Liver (tissue), 9 donors: ENCODE measurements around the gene FAM217A. TPM values are rescaled to one million over a fixed set of nuclear protein-coding genes. Genes with fewer than 3 reads are reported as not detected.

Source experiments
- DNase-seq: peaks from one replicate; pipeline ENCODE4 v3.0.0-alpha.2; 2017; ENCODE audit warnings: low spot score
- H3K27ac ChIP-seq, 2 donors: one replicate each; pipeline ENCODE4 v1.7.0; 2013; ENCODE audit warnings: inconsistent platforms in 2 of 2, low read length in 2 of 2, control low read depth in 1 of 2, low read depth in 1 of 2, mild to moderate bottlenecking in 1 of 2
- H3K27me3 ChIP-seq, 4 donors: one replicate each; pipeline versions ENCODE4 v1.6.1 to v1.7.0; 2013; ENCODE audit warnings: low read length in 3 of 4, inconsistent platforms in 1 of 4, mild to moderate bottlenecking in 1 of 4, moderate library complexity in 1 of 4; ENCODE audit not compliant: control insufficient read depth in 4 of 4, insufficient read depth in 4 of 4
- H3K36me3 ChIP-seq, 4 donors: one replicate each; pipeline versions ENCODE4 v1.6.1 to v1.7.0; 2013; ENCODE audit warnings: low read length in 3 of 4, mild to moderate bottlenecking in 3 of 4, low read depth in 1 of 4, moderate library complexity in 1 of 4; ENCODE audit not compliant: control insufficient read depth in 4 of 4, insufficient read depth in 3 of 4
- H3K4me1 ChIP-seq, 4 donors: one replicate each; pipeline versions ENCODE4 v1.6.1 to v1.7.0; 2013; ENCODE audit warnings: low read length in 3 of 4, mild to moderate bottlenecking in 3 of 4, moderate library complexity in 1 of 4; ENCODE audit not compliant: control insufficient read depth in 4 of 4, insufficient read depth in 4 of 4
- H3K4me3 ChIP-seq, 3 donors: one replicate each; pipeline versions ENCODE4 v1.6.1 to v1.7.0; 2013; ENCODE audit warnings: low read length in 3 of 3, control low read depth in 1 of 3, low read depth in 1 of 3, mild to moderate bottlenecking in 1 of 3
- H3K9ac ChIP-seq, 2 donors: one replicate each; pipeline ENCODE4 v1.7.0; 2013; ENCODE audit warnings: low read length in 2 of 2, mild to moderate bottlenecking in 2 of 2, moderate library complexity in 2 of 2, control low read depth in 1 of 2, low read depth in 1 of 2
- H3K9me3 ChIP-seq, 4 donors: one replicate each; pipeline versions ENCODE4 v1.6.1 to v1.7.0; 2013; ENCODE audit warnings: low read length in 3 of 4; ENCODE audit not compliant: control insufficient read depth in 4 of 4
- ATF3 ChIP-seq: IDR thresholded peaks from 2 replicates; pipeline ENCODE4 v1.6.1; 2016; ENCODE audit warnings: antibody characterized with exemption
- EGR1 ChIP-seq, 2 donors: IDR thresholded peaks; 2 replicates each; pipeline ENCODE4 v1.6.1; 2016 to 2018; ENCODE audit warnings: antibody characterized with exemption in 2 of 2, low read depth in 2 of 2
- FOXA1 ChIP-seq: IDR thresholded peaks from 2 replicates; pipeline ENCODE4 v1.6.1; 2016; ENCODE audit warnings: antibody characterized with exemption
- GABPA ChIP-seq, 2 donors: IDR thresholded peaks in 1 of 2; conservative IDR thresholded peaks in 1 of 2; 2 replicates each; pipeline ENCODE4 v1.6.1; 2016; ENCODE audit warnings: antibody characterized with exemption in 2 of 2, mild to moderate bottlenecking in 1 of 2, moderate library complexity in 1 of 2
- HNF4A ChIP-seq, 2 donors: conservative IDR thresholded peaks; 2 replicates each; pipeline ENCODE4 v1.6.1; 2016; ENCODE audit warnings: antibody characterized with exemption in 2 of 2, mild to moderate bottlenecking in 2 of 2
- HNF4G ChIP-seq: IDR thresholded peaks from 2 replicates; pipeline ENCODE4 v1.6.1; 2016; ENCODE audit warnings: antibody characterized with exemption
- JUND ChIP-seq, 2 donors: IDR thresholded peaks; 2 replicates each; pipeline ENCODE4 v1.6.1; 2016; ENCODE audit warnings: antibody characterized with exemption in 2 of 2
- NR2F2 ChIP-seq: IDR thresholded peaks from 2 replicates; pipeline ENCODE4 v1.6.1; 2016; ENCODE audit warnings: antibody characterized with exemption
- RAD21 ChIP-seq, 2 donors: IDR thresholded peaks; 2 replicates each; pipeline ENCODE4 v1.6.1; 2016; ENCODE audit warnings: antibody characterized with exemption in 2 of 2, mild to moderate bottlenecking in 2 of 2
- RXRA ChIP-seq, 2 donors: IDR thresholded peaks; 2 replicates each; pipeline ENCODE4 v1.6.1; 2017 to 2018; ENCODE audit warnings: antibody characterized with exemption in 2 of 2, mild to moderate bottlenecking in 1 of 2
- SP1 ChIP-seq: IDR thresholded peaks from 2 replicates; pipeline ENCODE4 v1.6.1; 2018; ENCODE audit warnings: antibody characterized with exemption, mild to moderate bottlenecking
- WGBS: extraction: QIAGEN DNeasy Blood & Tissue Kit; methylation state at CpG from one replicate; pipeline ENCODE4 v1.1.7; 2013; 5-methylcytosine and 5-hydroxymethylcytosine counted together
- polyA plus RNA-seq, 2 donors: library from polyadenylated mRNA; stranded (reverse) in 1 of 2; unstranded in 1 of 2; fragments of 200-250 nt in 1 of 2; fragments of >200 nt in 1 of 2; fragmentation: Nextera tagmentation in 1 of 2; extraction: Ambion mirVana in 1 of 2; gene quantifications; one replicate each; pipeline versions ENCODE4 v1.2.1 to v1.2.3, GENCODE V29; 2013 to 2015
- total RNA-seq, 2 donors: library from RNA; depleted of rRNA; stranded (reverse); fragments of >200 nt; gene quantifications; one replicate each; pipeline ENCODE4 v1.2.3, GENCODE V29; 2014
- TF ChIP-seq, protein P1 (sequence below): IDR thresholded peaks from 2 replicates; pipeline ENCODE4 v1.6.1; 2016; ENCODE audit warnings: antibody characterized with exemption
- TF ChIP-seq, protein P2 (sequence below): fragments of 150-350 bp; IDR thresholded peaks from 2 replicates; pipeline ENCODE4 v1.5.1; 2017; ENCODE audit warnings: improper control_type of control experiment, low read depth, low read length; ENCODE audit not compliant: missing input control
- TF ChIP-seq, protein P3 (sequence below): IDR thresholded peaks from 2 replicates; pipeline ENCODE4 v1.6.1; 2016; ENCODE audit warnings: antibody characterized with exemption, mild to moderate bottlenecking
- donor health status: healthy.
- donor health status: healthy.
- donor health status: healthy.
- donor health status: healthy.
- donor health status: healthy.

The FAM217A gene
- total and polyA plus RNA-seq, 4 donors = not detected

GRCh38 chr6:4071330-4071729 is 7.6 kb downstream of the FAM217A start:
- TF ChIP-seq RAD21 (IDR thresholded peaks at IDR 0.05) (no peak), EGR1 (IDR thresholded peaks at IDR 0.05; ENCODE audit: low read depth in 2 of 2) (no peak), SP1 (no peak), ATF3 (no peak), JUND (IDR thresholded peaks at IDR 0.05) (no peak)
- peaks cover 0 to 7% (median 5%) of the 10 kb centered on the region in 4 donors for H3K4me1 ChIP-seq
- H3K9ac ChIP-seq = no peak overlapping the region
- H3K27me3 ChIP-seq = no peaks in the 10 kb centered on the region
- no peaks in the 10 kb centered on the region for H3K9me3 ChIP-seq
- 76% methylated on average over 4 of the region's 4 CpGs for WGBS
- no peaks in the 10 kb centered on the region for H3K36me3 ChIP-seq
- no peak for DNase-seq
- no peak overlapping the region for H3K4me3 ChIP-seq
- H3K27ac ChIP-seq = no peak overlapping the region

GRCh38 chr6:4069199-4069598 is 9.7 kb downstream of the FAM217A start:
- Histone ChIP-seq H3K9me3 (no peaks in the 10 kb centered on the region), H3K27ac (no peak overlapping the region), H3K9ac (no peak overlapping the region), H3K36me3 (peaks cover 0 to 8% (median 3%) of the 10 kb centered on the region in 4 donors), H3K27me3 (no peaks in the 10 kb centered on the region), H3K4me3 (no peak overlapping the region), H3K4me1 (peaks cover 4 to 12% (median 8%) of the 10 kb centered on the region in 4 donors)
- TF ChIP-seq, protein P1, sequence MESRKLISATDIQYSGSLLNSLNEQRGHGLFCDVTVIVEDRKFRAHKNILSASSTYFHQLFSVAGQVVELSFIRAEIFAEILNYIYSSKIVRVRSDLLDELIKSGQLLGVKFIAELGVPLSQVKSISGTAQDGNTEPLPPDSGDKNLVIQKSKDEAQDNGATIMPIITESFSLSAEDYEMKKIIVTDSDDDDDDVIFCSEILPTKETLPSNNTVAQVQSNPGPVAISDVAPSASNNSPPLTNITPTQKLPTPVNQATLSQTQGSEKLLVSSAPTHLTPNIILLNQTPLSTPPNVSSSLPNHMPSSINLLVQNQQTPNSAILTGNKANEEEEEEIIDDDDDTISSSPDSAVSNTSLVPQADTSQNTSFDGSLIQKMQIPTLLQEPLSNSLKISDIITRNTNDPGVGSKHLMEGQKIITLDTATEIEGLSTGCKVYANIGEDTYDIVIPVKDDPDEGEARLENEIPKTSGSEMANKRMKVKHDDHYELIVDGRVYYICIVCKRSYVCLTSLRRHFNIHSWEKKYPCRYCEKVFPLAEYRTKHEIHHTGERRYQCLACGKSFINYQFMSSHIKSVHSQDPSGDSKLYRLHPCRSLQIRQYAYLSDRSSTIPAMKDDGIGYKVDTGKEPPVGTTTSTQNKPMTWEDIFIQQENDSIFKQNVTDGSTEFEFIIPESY = no peak
- no peak for TF ChIP-seq FOXA1
- no peak for TF ChIP-seq NR2F2
- no peak for TF ChIP-seq HNF4G
- TF ChIP-seq, protein P2, sequence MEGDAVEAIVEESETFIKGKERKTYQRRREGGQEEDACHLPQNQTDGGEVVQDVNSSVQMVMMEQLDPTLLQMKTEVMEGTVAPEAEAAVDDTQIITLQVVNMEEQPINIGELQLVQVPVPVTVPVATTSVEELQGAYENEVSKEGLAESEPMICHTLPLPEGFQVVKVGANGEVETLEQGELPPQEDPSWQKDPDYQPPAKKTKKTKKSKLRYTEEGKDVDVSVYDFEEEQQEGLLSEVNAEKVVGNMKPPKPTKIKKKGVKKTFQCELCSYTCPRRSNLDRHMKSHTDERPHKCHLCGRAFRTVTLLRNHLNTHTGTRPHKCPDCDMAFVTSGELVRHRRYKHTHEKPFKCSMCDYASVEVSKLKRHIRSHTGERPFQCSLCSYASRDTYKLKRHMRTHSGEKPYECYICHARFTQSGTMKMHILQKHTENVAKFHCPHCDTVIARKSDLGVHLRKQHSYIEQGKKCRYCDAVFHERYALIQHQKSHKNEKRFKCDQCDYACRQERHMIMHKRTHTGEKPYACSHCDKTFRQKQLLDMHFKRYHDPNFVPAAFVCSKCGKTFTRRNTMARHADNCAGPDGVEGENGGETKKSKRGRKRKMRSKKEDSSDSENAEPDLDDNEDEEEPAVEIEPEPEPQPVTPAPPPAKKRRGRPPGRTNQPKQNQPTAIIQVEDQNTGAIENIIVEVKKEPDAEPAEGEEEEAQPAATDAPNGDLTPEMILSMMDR = no peak
- TF ChIP-seq, protein P3, sequence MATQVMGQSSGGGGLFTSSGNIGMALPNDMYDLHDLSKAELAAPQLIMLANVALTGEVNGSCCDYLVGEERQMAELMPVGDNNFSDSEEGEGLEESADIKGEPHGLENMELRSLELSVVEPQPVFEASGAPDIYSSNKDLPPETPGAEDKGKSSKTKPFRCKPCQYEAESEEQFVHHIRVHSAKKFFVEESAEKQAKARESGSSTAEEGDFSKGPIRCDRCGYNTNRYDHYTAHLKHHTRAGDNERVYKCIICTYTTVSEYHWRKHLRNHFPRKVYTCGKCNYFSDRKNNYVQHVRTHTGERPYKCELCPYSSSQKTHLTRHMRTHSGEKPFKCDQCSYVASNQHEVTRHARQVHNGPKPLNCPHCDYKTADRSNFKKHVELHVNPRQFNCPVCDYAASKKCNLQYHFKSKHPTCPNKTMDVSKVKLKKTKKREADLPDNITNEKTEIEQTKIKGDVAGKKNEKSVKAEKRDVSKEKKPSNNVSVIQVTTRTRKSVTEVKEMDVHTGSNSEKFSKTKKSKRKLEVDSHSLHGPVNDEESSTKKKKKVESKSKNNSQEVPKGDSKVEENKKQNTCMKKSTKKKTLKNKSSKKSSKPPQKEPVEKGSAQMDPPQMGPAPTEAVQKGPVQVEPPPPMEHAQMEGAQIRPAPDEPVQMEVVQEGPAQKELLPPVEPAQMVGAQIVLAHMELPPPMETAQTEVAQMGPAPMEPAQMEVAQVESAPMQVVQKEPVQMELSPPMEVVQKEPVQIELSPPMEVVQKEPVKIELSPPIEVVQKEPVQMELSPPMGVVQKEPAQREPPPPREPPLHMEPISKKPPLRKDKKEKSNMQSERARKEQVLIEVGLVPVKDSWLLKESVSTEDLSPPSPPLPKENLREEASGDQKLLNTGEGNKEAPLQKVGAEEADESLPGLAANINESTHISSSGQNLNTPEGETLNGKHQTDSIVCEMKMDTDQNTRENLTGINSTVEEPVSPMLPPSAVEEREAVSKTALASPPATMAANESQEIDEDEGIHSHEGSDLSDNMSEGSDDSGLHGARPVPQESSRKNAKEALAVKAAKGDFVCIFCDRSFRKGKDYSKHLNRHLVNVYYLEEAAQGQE = no peak
- TF ChIP-seq RXRA (IDR thresholded peaks at IDR 0.05) = no peak
- TF ChIP-seq HNF4A (conservative IDR thresholded peaks at IDR 0.05) = no peak
- TF ChIP-seq GABPA (IDR thresholded peaks at IDR 0.05 in 1 of 2, conservative IDR thresholded peaks at IDR 0.05 in 1 of 2) = no peak
- TF ChIP-seq RAD21 (IDR thresholded peaks at IDR 0.05) = no peak
- no peak for TF ChIP-seq ATF3
- 84% methylated on average over 6 of the region's 6 CpGs for WGBS
- DNase-seq = no peak
